CD4-positive, alpha-beta T cell treated with Interleukin-17A for 4 hours (primary cell): ENCODE data around the gene TGFB1I1.
"Not testable (repeated sequence)": the region's sequence is repeated elsewhere in the genome, so short reads cannot be mapped to it uniquely, and the experiment has no call there.

Source experiments
- DNase-seq: peaks from one replicate; pipeline ENCODE4 v3.0.0-alpha.2; 2020; ENCODE audit warnings: mixed read lengths

The TGFB1I1 gene

GRCh38 chr16:31519759-31520431 is 47.9 kb downstream of the TGFB1I1 start:
- DNase-seq, result no peak

GRCh38 chr16:31521368-31521767 is 49.4 kb downstream of the TGFB1I1 start:
- no peak for DNase-seq

- no peak for DNase-seq
Observed at GRCh38 chr16:31522071-31522470, 50.1 kb downstream of the TGFB1I1 start.

- not testable (repeated sequence) for DNase-seq
Observed at GRCh38 chr16:31523768-31524167, 51.8 kb downstream of the TGFB1I1 start.

- no peak for DNase-seq
Observed at GRCh38 chr16:31525113-31525512, 53.2 kb downstream of the TGFB1I1 start.
